ELR (cell line): ENCODE measurements around the gene PSMD2.
"Not testable (repeated sequence)": the region's sequence is repeated elsewhere in the genome, so short reads cannot be mapped to it uniquely, and the experiment has no call there.

Experiments
- DNase-seq: peaks from one replicate; pipeline ENCODE4 v3.0.0-alpha.2; 2015; ENCODE audit warnings: low read depth

PSMD2 gene

GRCh38 chr3:184298759-184299487 lies at the start of gene PSMD2:
Gene PSMD2 (plus strand): TSS chr3:184299241. CDS start chr3:184299267, 26 bp downstream.
- peak; percentile 98 for DNase-seq

- peak; percentile 99 for DNase-seq
Observed at GRCh38 chr3:184249412-184250166, 49.5 kb upstream of the PSMD2 start, which contains the start of gene EEF1AKMT4. Gene EEF1AKMT4 (plus strand): TSS chr3:184249672. CDS start chr3:184249695, 23 bp downstream.

GRCh38 chr3:184250167-184250828 lies 48.7 kb upstream of the PSMD2 start:
- peak; percentile 93 for DNase-seq

- peak; percentile 46 for DNase-seq
Observed at GRCh38 chr3:184255291-184256039, 43.6 kb upstream of the PSMD2 start.

- DNase-seq = no peak
Observed at GRCh38 chr3:184257083-184257915, 41.7 kb upstream of the PSMD2 start.

- DNase-seq = no peak
Observed at GRCh38 chr3:184258926-184259325, 40.1 kb upstream of the PSMD2 start.

- DNase-seq = no peak
Observed at GRCh38 chr3:184259396-184259877, 39.6 kb upstream of the PSMD2 start.

GRCh38 chr3:184259878-184260723 lies 38.9 kb upstream of the PSMD2 start:
- peak; percentile 61 for DNase-seq

GRCh38 chr3:184260724-184261269 lies 38.2 kb upstream of the PSMD2 start:
- DNase-seq = no peak

GRCh38 chr3:184261270-184261853 lies 37.7 kb upstream of the PSMD2 start, which contains the start of gene CAMK2N2:
Gene CAMK2N2 (minus strand): TSS chr3:184261553. CDS start chr3:184261285, 268 bp downstream.
- DNase-seq = peak; percentile 78

- peak; percentile 64 for DNase-seq
Observed at GRCh38 chr3:184261854-184262763, 36.9 kb upstream of the PSMD2 start.

GRCh38 chr3:184262764-184263179 lies 36.3 kb upstream of the PSMD2 start:
- DNase-seq = no peak

- not testable (repeated sequence) for DNase-seq
Observed at GRCh38 chr3:184267249-184267648, 31.8 kb upstream of the PSMD2 start.

GRCh38 chr3:184272269-184272668 lies 26.8 kb upstream of the PSMD2 start:
- DNase-seq = no peak

- DNase-seq = no peak
Observed at GRCh38 chr3:184275381-184275701, 23.7 kb upstream of the PSMD2 start.

- DNase-seq = no peak
Observed at GRCh38 chr3:184275961-184276910, 22.8 kb upstream of the PSMD2 start, which contains the start of gene ECE2. Gene ECE2 (plus strand): TSS chr3:184276022. CDS start chr3:184276154, 132 bp downstream.

GRCh38 chr3:184277366-184277765 lies 21.7 kb upstream of the PSMD2 start:
- DNase-seq = no peak
